Calu3 (cell line): ENCODE measurements around the gene CSRNP3. TPM values are rescaled to one million over a fixed set of nuclear protein-coding genes. Genes with fewer than 3 reads are reported as not detected.

Experiments
- BruUV-seq: library from RNA; stranded (reverse); fragments of 400-500 nt; replicated peaks from 2 replicates; lab custom pipeline; 2021; lab: Mats Ljungman, UMichigan
- CTCF ChIA-PET: fragments of 300-600 bp; sonication (Branson Sonifier 250); formaldehyde crosslinking; loops from one replicate; lab custom pipeline; 2022; ENCODE audit warnings: antibody characterized with exemption; lab: Charles Lee
- DNase-seq: peaks from one replicate; pipeline ENCODE4 v3.0.0; 2022
- H3K27ac Mint-ChIP-seq: one replicate; pipeline ENCODE4 v1.8.0; 2022; ENCODE audit warnings: mixed read lengths; ENCODE audit not compliant: unreplicated experiment
- H3K27me3 Mint-ChIP-seq: one replicate; pipeline ENCODE4 v1.8.0; 2022; ENCODE audit warnings: mixed read lengths; ENCODE audit not compliant: unreplicated experiment
- H3K36me3 Mint-ChIP-seq: one replicate; pipeline ENCODE4 v1.8.0; 2022; ENCODE audit warnings: mild to moderate bottlenecking, moderate library complexity, mixed read lengths; ENCODE audit not compliant: insufficient read depth, unreplicated experiment
- H3K4me1 Mint-ChIP-seq: one replicate; pipeline ENCODE4 v1.8.0; 2022; ENCODE audit warnings: mild to moderate bottlenecking, low read depth, mixed read lengths; ENCODE audit not compliant: unreplicated experiment
- H3K4me3 Mint-ChIP-seq: one replicate; pipeline ENCODE4 v1.8.0; 2022; ENCODE audit warnings: mild to moderate bottlenecking, low read depth, moderate library complexity, mixed read lengths; ENCODE audit not compliant: unreplicated experiment
- H3K9me3 Mint-ChIP-seq: one replicate; pipeline ENCODE4 v1.8.0; 2022; ENCODE audit warnings: low read depth, mixed read lengths; ENCODE audit not compliant: unreplicated experiment
- intact Hi-C: fragments of 100-400 bp; cut with micrococcal nuclease; formaldehyde crosslinking; loops from one replicate; pipeline ENCODE4 v1.10.0; 2022; ENCODE audit not compliant: unreplicated experiment
- total RNA-seq: library from RNA; stranded (reverse); gene quantifications from 2 replicates; pipeline ENCODE4 v1.2.3, GENCODE V29; 2022
- TF ChIP-seq, protein P1 (sequence below): fragments of 200-600 bp; IDR thresholded peaks from one replicate; pipeline ENCODE4 v1.8.0; 2022; ENCODE audit warnings: antibody characterized with exemption; ENCODE audit not compliant: unreplicated experiment

Gene CSRNP3
- total RNA-seq, 1 experiment from 2014 or later, result 1.8 TPM

GRCh38 chr2:165558832-165559231, 89.3 kb downstream of the CSRNP3 start:
- TF ChIP-seq, protein P1, sequence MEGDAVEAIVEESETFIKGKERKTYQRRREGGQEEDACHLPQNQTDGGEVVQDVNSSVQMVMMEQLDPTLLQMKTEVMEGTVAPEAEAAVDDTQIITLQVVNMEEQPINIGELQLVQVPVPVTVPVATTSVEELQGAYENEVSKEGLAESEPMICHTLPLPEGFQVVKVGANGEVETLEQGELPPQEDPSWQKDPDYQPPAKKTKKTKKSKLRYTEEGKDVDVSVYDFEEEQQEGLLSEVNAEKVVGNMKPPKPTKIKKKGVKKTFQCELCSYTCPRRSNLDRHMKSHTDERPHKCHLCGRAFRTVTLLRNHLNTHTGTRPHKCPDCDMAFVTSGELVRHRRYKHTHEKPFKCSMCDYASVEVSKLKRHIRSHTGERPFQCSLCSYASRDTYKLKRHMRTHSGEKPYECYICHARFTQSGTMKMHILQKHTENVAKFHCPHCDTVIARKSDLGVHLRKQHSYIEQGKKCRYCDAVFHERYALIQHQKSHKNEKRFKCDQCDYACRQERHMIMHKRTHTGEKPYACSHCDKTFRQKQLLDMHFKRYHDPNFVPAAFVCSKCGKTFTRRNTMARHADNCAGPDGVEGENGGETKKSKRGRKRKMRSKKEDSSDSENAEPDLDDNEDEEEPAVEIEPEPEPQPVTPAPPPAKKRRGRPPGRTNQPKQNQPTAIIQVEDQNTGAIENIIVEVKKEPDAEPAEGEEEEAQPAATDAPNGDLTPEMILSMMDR, result no peak
- Mint-ChIP-seq H3K27me3 (no peaks in the 10 kb centered on the region), H3K36me3 (no peaks in the 10 kb centered on the region), H3K27ac (no peak overlapping the region), H3K9me3 (no peaks in the 10 kb centered on the region), H3K4me3 (no peak overlapping the region), H3K4me1 (no peaks in the 10 kb centered on the region)
- intact Hi-C loops, result loop anchor here (5.0 kb wide), 1 partner anchor 138 kb away; no protein-coding TSS in a partner anchor
- no TSS peak for BruUV-seq
- DNase-seq, result no peak
- CTCF ChIA-PET, result interaction anchor here (0.6 to 0.7 kb wide), 2 partner anchors 139 to 316 kb away, joined by 3 read pairs; no protein-coding TSS in a partner anchor

DNA sequence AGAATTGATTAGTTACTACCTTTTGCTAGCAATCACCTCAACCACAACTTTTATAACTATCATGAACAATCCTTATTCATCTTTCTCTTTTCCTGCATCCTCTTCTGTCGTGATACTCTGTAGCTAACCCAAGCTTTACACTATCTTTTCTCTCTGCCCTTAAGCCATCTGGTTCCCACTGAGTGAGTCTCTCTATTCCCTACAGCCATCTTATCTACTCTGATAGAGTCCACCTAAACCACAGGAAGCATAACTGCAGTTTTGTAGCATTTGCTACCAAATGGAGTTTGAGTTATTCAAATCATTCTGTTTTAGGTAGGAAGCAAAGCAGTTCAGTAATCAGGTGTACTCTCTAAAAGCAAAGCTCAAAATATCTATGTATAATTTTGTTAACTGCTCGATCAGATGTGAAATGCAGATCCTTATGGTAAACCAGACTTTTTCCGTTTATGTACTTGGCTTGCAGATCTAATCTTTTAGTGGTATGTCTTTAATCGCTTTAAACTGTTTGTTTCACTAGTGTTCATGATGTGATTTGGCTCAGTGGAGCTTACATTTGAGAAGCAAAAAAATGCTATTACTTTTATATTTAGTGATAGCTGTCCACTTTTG, 91.0 kb downstream of the CSRNP3 start:
- Mint-ChIP-seq H3K27ac (no peak overlapping the region), H3K9me3 (no peaks in the 10 kb centered on the region), H3K27me3 (no peaks in the 10 kb centered on the region), H3K4me3 (no peak overlapping the region), H3K36me3 (no peaks in the 10 kb centered on the region), H3K4me1 (no peaks in the 10 kb centered on the region)
- no peak for DNase-seq
- BruUV-seq, result no TSS peak
- intact Hi-C loops, result loop anchor here (5.0 to 10.0 kb wide), 2 partner anchors 158 to 316 kb away; no protein-coding TSS in a partner anchor
- TF ChIP-seq, protein P1, result no peak
- CTCF ChIA-PET, result no interaction called here

DNA sequence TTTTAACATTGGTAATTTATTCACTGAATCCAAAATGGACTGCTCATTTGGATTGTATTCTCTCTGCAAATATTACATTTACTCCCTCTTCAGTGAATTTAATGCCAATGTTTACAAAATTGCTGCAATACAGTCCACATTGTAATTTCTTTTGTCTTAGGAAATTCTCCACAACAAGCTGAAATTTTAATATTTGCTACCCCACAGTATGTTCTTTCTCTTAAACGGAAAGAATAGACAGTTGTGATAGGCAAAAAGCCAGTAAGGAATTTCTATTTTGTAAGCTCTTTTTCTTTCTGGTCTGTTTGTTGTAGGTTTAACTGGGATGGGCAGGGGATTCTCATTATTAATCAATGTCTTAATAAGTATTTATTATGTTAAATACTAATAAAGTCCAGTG, 92.0 kb downstream of the CSRNP3 start:
- BruUV-seq, result no TSS peak
- no peak for DNase-seq
- Mint-ChIP-seq H3K27me3 (no peaks in the 10 kb centered on the region), H3K27ac (no peak overlapping the region), H3K9me3 (no peaks in the 10 kb centered on the region), H3K4me1 (no peaks in the 10 kb centered on the region), H3K36me3 (no peaks in the 10 kb centered on the region), H3K4me3 (no peak overlapping the region)
- CTCF ChIA-PET, result interaction anchor here (0.5 to 1.0 kb wide), 3 partner anchors 12 to 608 kb away, joined by 3 to 4 read pairs (median 4); no protein-coding TSS in a partner anchor
- intact Hi-C loops, result loop anchor here (5.0 to 10.0 kb wide), 2 partner anchors 159 to 317 kb away; no protein-coding TSS in a partner anchor
- TF ChIP-seq, protein P1, result no peak

DNA sequence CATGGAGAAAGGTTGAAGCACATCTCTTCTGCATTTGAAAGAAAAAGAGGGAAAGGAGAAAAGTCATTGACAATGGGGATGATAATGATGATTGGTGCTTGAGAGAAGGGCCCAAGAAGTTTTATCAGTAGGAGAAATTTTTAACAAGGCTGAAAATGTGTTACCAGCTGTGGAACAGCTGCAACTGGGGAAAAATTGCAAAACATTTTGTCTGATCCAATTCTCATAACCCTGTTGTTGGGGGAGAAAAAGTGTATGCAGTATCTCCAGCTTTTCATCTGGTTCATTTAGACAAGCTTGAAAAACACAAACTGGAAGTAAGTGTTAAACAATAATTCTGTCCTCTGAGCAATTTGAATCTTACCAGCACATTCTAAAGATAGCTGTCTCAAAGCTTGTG, 92.7 kb downstream of the CSRNP3 start:
- Mint-ChIP-seq H3K27me3 (no peaks in the 10 kb centered on the region), H3K36me3 (no peaks in the 10 kb centered on the region), H3K4me3 (no peak overlapping the region), H3K9me3 (no peaks in the 10 kb centered on the region), H3K27ac (no peak overlapping the region), H3K4me1 (no peaks in the 10 kb centered on the region)
- intact Hi-C loops, result loop anchor here (5.0 to 10.0 kb wide), 2 partner anchors 160 to 317 kb away; no protein-coding TSS in a partner anchor
- BruUV-seq, result no TSS peak
- TF ChIP-seq, protein P1, result no peak
- CTCF ChIA-PET, result interaction anchor here (1.0 kb wide), 1 partner anchor 12 kb away, joined by 4 read pairs; no protein-coding TSS in a partner anchor
- no peak for DNase-seq
